ENCODE measurements around the gene IGF1R. TPM values are rescaled to one million over a fixed set of nuclear protein-coding genes. Genes with fewer than 3 reads are reported as not detected.
A peak's percentile ranks its signal among the peaks of the same experiment; 100 is the strongest.

The IGF1R gene
- total and polyA plus RNA-seq, 8 donors: 8.1 to 50.3 (median 36.0) TPM

GRCh38 chr15:98713585-98714001 is 65.3 kb downstream of the IGF1R start:
- DNase-seq: no peak
- ATAC-seq: peak in 2 of 4 donors; percentile 46 to 49
- no peak for TF ChIP-seq CTCF (IDR thresholded peaks at IDR 0.05)
- Histone ChIP-seq H3K36me3 (no peaks in the 10 kb centered on the region), H3K9me3 (no peaks in the 10 kb centered on the region), H3K4me3 (no peak overlapping the region), H3K4me1 (peaks cover 5 to 25% (median 22%) of the 10 kb centered on the region in 3 donors), H3K27me3 (no peaks in the 10 kb centered on the region), H3K27ac (peak overlapping the region in 1 of 4 donors; percentile 2)
- intact Hi-C loops (cut with DNase I): no loop called here
- FAIRE-seq: no peak
- WGBS, 2 donors: 41 to 47% methylated on average over 3 of the region's 3 CpGs

- Histone ChIP-seq H3K4me3 (no peak overlapping the region), H3K36me3 (no peaks in the 10 kb centered on the region), H3K27me3 (no peaks in the 10 kb centered on the region), H3K27ac (no peak overlapping the region), H3K9me3 (no peaks in the 10 kb centered on the region), H3K4me1 (peaks cover 5 to 17% (median 11%) of the 10 kb centered on the region in 3 donors)
- 89 to 93% methylated on average over 7 of the region's 7 CpGs for WGBS, 2 donors
- DNase-seq: no peak
- ATAC-seq: no peak
- no peak for FAIRE-seq
- TF ChIP-seq CTCF (IDR thresholded peaks at IDR 0.05): no peak
- intact Hi-C loops (cut with DNase I): no loop called here
Measured at GRCh38 chr15:98714922-98715321, 66.6 kb downstream of the IGF1R start.

GRCh38 chr15:98715401-98715800 is 67.1 kb downstream of the IGF1R start:
- FAIRE-seq (no peak), DNase-seq (no peak), ATAC-seq (no peak)
- Histone ChIP-seq H3K4me3 (no peak overlapping the region), H3K4me1 (peaks cover 5 to 17% (median 7%) of the 10 kb centered on the region in 3 donors), H3K9me3 (no peaks in the 10 kb centered on the region), H3K27ac (no peak overlapping the region), H3K36me3 (no peaks in the 10 kb centered on the region), H3K27me3 (no peaks in the 10 kb centered on the region)
- intact Hi-C loops (cut with DNase I): no loop called here
- WGBS, 2 donors: 91 to 96% methylated on average over 7 of the region's 7 CpGs
- TF ChIP-seq CTCF (IDR thresholded peaks at IDR 0.05): no peak

- no peak for TF ChIP-seq CTCF (IDR thresholded peaks at IDR 0.05)
- Histone ChIP-seq H3K4me3 (no peak overlapping the region), H3K27me3 (no peaks in the 10 kb centered on the region), H3K9me3 (no peaks in the 10 kb centered on the region), H3K27ac (no peak overlapping the region), H3K4me1 (peaks cover 5 to 17% (median 7%) of the 10 kb centered on the region in 3 donors), H3K36me3 (no peaks in the 10 kb centered on the region)
- no peak for ATAC-seq
- no peak for FAIRE-seq
- intact Hi-C loops (cut with DNase I): no loop called here
- no peak for DNase-seq
- 75 to 84% methylated on average over 9 of the region's 9 CpGs for WGBS, 2 donors
Measured at GRCh38 chr15:98715890-98716443, 67.6 kb downstream of the IGF1R start.

- no peak for TF ChIP-seq CTCF (IDR thresholded peaks at IDR 0.05)
- peaks cover 5 to 17% (median 7%) of the 10 kb centered on the region in 3 donors for H3K4me1 ChIP-seq
- DNase-seq (no peak), FAIRE-seq (no peak), ATAC-seq (no peak)
- WGBS, 2 donors: 96% methylated on average over 5 of the region's 5 CpGs
- intact Hi-C loops (cut with DNase I): no loop called here
- no peaks in the 10 kb centered on the region for H3K36me3 ChIP-seq
- H3K4me3 ChIP-seq: no peak overlapping the region
- no peak overlapping the region for H3K27ac ChIP-seq
- no peaks in the 10 kb centered on the region for H3K27me3 ChIP-seq
- H3K9me3 ChIP-seq: no peaks in the 10 kb centered on the region
Measured at GRCh38 chr15:98717371-98717770, 69.0 kb downstream of the IGF1R start.

Data from pancreas (tissue), 10 donors.